ENCODE data around the gene PLXNA4.

DNA sequence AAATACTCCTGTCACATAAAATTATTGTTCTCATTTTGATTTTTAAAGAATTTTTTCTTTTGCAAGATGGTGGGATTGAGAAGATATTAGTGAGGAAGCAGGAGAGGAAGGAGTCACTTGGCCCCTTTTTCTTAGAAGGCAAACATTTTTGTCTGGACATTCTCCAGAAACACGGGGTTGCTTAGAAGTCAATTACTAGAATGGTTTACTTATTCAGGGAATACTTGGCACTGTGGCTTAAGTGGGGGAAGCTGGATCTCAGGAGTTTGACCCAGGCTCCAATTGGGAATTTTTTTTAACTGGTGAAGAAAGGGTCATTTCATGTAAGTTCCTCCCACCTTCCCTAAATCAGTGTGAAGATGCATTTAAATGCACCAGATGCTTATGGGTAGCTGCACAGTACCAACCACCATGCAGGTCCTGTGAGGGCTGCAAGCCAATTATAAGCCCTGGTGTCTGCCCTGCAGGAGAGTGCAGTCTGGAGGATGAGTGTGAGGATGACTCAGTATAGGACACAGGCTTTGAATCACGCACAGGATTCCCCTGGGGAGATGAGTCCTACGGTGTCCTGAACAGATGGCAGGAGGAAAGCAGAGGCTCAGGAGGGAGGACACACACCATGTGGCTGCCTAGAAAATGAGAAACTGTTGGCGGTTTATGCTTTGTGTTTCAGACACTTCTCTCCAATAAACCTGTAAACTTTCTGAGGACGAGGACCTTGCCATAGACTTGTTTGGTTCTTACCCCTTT, 299.1 kb downstream of the PLXNA4 start:
- TF ChIP-seq, protein P1, sequence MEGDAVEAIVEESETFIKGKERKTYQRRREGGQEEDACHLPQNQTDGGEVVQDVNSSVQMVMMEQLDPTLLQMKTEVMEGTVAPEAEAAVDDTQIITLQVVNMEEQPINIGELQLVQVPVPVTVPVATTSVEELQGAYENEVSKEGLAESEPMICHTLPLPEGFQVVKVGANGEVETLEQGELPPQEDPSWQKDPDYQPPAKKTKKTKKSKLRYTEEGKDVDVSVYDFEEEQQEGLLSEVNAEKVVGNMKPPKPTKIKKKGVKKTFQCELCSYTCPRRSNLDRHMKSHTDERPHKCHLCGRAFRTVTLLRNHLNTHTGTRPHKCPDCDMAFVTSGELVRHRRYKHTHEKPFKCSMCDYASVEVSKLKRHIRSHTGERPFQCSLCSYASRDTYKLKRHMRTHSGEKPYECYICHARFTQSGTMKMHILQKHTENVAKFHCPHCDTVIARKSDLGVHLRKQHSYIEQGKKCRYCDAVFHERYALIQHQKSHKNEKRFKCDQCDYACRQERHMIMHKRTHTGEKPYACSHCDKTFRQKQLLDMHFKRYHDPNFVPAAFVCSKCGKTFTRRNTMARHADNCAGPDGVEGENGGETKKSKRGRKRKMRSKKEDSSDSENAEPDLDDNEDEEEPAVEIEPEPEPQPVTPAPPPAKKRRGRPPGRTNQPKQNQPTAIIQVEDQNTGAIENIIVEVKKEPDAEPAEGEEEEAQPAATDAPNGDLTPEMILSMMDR (IDR thresholded peaks at IDR 0.05), result no peak
- TF ChIP-seq POLR2A (IDR thresholded peaks at IDR 0.05) (no peak), POLR2AphosphoS5 (IDR thresholded peaks at IDR 0.05) (no peak)

All from prostate gland (tissue), 2 donors.